HFF-Myc (cell line): ENCODE measurements around the gene GJC2.

Source experiments
- DNase-seq: peaks from one replicate; pipeline ENCODE4 v3.0.0-alpha.2; 2011; ENCODE audit warnings: low read depth; ENCODE audit errors: extremely low read depth
- H3K4me3 ChIP-seq: replicated peaks from 2 replicates; pipeline ENCODE4 v1.5.1; 2011; ENCODE audit warnings: low read depth, mild to moderate bottlenecking, control low read depth, low read length
- CTCF ChIP-seq: IDR thresholded peaks from 2 replicates; pipeline ENCODE4 v1.5.1; 2012; ENCODE audit warnings: mild to moderate bottlenecking, low read depth, low read length, control low read depth; ENCODE audit errors: missing control alignments

The GJC2 gene

GRCh38 chr1:228144193-228144992, 5.3 kb upstream of the GJC2 start:
- no peak for DNase-seq
- H3K4me3 ChIP-seq = no peak overlapping the region
- TF ChIP-seq CTCF = no peak

DNA sequence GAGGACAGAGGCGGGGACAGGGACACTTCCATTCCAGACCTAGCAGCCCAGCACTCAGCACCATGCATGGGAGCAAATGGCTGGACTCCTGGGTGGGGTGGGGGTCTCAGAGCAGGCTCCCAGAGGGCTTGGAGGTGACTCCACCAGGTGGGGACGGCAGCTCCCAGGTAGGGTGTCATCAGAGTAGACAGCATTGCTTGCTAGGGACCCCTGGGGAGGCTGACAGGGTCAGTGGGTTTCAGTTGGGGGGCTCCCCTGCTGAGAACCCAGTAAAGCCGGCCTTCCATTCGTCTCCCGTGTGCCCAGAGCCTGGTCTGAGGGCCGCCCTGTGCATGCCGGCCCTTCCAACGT, 4.8 kb upstream of the GJC2 start:
- no peak for DNase-seq
- no peak for TF ChIP-seq CTCF
- H3K4me3 ChIP-seq = no peak overlapping the region

GRCh38 chr1:228145463-228146416, 4.0 kb upstream of the GJC2 start:
- TF ChIP-seq CTCF = no peak
- no peak for DNase-seq

DNA sequence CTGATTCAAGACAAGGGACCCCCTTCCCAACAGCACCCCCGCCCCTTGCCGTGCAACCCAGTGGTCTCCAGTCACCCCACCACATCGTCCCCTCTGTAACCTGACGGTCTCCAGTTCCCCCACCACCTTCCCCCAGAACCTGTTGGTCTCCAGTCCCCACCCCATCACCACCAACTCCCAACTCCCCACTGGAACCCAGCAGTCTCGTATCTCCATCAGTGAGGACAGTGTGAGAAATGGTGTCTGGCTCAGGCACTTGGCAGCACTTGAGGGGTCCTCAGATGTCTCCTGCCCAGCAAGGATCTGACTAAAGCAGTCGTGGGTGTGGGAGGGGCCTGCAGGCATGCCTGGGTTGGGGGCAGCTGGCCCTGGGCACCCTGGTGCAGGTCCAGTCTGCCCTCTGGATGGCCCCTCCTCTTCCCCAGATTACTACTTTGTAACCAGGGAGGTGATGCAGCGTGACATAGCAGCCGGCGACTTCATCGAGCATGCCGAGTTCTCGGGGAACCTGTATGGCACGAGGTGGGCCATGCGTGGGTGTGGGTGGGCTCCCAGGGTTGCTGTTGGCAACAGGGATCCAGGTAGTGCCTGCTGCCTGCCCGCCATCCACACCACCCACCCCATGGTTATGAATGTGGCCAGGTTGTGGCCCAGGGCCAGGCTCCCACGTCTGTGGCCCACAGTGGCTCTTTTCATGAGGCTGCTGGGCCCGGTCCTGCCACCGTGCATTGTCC, 3.1 kb upstream of the GJC2 start:
- no peak for DNase-seq
- no peak for TF ChIP-seq CTCF
- no peak overlapping the region for H3K4me3 ChIP-seq

More at GRCh38 chr1:228145463-228146416, 4.0 kb upstream of the GJC2 start:
- H3K4me3 ChIP-seq = no peak overlapping the region

- no peak overlapping the region for H3K4me3 ChIP-seq
- no peak for TF ChIP-seq CTCF
- DNase-seq = no peak
Observed at GRCh38 chr1:228147151-228147693, 2.5 kb upstream of the GJC2 start.

DNA sequence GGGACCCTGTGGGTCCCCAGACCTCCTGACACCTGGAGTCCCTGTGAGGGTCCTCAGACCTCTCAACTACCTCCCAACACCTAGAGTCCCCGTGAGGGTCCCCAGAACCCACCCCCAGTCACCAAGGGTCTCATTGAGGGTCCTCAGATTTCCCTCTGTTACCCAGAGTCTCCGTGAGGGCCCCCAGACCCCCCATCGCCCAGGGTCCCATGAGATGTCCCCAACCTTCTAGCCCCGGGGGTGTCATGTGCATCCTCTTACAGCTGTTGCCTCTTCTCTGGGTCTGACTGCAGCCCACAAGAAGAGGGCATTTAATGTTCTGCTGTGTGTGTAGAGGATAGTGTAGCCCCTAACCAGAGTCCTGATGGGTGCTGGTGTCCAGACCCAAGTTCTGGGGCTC, 2.0 kb upstream of the GJC2 start:
- no peak overlapping the region for H3K4me3 ChIP-seq
- no peak for TF ChIP-seq CTCF
- DNase-seq = no peak
